ENCODE data around the gene THSD7A. TPM values are rescaled to one million over a fixed set of nuclear protein-coding genes. Genes with fewer than 3 reads are reported as not detected.

Gene THSD7A
- total RNA-seq, 4 donors from 2014 or later = 0.30 to 2.6 (median 1.4) TPM

DNA sequence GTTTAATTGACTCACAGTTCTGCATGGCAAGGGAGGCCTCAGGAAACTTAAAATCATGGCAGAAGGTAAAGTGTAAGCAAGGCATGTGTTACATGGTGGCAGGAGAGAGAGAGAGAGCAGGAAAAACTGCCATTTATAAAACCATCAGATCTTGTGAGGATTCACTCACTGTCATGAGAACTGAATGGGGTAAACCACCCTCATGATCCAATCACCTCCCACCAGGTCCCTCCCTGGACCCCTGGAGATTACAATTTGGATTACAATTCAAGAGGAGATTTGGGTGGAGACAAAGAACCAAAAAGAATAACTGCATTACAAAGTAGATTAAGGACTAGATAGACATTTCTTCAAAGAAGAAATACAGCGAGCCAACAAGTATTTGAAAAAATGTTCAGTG is 324.1 kb downstream of the THSD7A start:
- 68 to 70% methylated on average over 1 of the region's 1 CpG for WGBS, 2 donors
- no peak overlapping the region for H3K4me3 ChIP-seq (ENCODE audit: low read depth, poor library complexity, severe bottlenecking)
- intact Hi-C loops (cut with DNase I; ENCODE audit: low total_unique reads) = no loop called here
- TF ChIP-seq POLR2A (IDR thresholded peaks at IDR 0.05) = no peak
- TF ChIP-seq, protein P1, sequence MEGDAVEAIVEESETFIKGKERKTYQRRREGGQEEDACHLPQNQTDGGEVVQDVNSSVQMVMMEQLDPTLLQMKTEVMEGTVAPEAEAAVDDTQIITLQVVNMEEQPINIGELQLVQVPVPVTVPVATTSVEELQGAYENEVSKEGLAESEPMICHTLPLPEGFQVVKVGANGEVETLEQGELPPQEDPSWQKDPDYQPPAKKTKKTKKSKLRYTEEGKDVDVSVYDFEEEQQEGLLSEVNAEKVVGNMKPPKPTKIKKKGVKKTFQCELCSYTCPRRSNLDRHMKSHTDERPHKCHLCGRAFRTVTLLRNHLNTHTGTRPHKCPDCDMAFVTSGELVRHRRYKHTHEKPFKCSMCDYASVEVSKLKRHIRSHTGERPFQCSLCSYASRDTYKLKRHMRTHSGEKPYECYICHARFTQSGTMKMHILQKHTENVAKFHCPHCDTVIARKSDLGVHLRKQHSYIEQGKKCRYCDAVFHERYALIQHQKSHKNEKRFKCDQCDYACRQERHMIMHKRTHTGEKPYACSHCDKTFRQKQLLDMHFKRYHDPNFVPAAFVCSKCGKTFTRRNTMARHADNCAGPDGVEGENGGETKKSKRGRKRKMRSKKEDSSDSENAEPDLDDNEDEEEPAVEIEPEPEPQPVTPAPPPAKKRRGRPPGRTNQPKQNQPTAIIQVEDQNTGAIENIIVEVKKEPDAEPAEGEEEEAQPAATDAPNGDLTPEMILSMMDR (IDR thresholded peaks at IDR 0.05) = no peak
- DNase-seq (ENCODE audit: low spot score in 2 of 2) = no peak

DNA sequence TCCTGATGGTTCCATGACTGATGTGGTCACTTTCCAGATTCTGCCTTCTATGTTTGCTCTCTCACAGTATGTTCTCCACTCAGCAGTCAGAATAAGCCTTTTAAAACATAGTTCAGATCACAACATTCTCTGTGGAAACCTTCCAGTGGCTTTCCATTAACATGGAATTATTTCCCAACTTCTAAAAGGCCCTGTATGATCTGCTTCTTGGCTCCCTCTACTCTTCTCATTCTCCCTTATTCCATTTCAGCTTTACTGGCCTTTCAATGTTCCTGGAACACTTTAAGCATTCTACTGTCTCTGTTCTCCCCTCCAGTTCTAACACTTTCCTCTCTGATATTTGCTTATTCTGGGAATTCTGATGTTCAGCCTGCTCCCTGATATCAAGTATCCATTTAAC is 325.6 kb downstream of the THSD7A start:
- H3K4me3 ChIP-seq (ENCODE audit: low read depth, poor library complexity, severe bottlenecking) = no peak overlapping the region
- no peak for DNase-seq (ENCODE audit: low spot score in 2 of 2)
- TF ChIP-seq, protein P1 (IDR thresholded peaks at IDR 0.05) = no peak
- no peak for TF ChIP-seq POLR2A (IDR thresholded peaks at IDR 0.05)
- intact Hi-C loops (cut with DNase I; ENCODE audit: low total_unique reads) = no loop called here

DNA sequence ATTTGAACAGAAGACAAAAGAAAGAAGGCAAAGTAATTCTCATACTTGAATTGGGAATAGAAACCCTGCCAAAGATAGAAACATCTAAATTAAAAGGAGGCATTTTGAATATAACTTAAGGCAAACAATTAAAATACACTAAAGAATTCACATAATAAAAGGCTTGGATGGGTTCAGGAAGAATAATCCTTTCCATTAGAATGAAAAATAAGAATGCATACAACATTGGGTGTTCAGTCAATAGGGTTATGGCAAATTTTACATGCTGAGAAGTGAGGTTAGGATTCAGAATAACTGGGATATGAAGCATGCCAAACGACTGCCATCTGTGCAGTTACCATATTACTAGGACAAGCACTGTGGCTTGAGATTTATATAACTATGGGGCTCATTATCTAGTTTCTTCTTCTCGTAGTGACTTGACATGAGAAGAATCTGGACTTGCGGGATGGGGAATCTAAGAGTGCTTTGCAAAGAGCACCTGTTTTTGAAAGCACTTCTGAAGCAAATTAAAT is 326.5 kb downstream of the THSD7A start:
- WGBS, 2 donors = 71 to 74% methylated on average over 3 of the region's 3 CpGs
- H3K4me3 ChIP-seq (ENCODE audit: low read depth, poor library complexity, severe bottlenecking) = no peak overlapping the region
- intact Hi-C loops (cut with DNase I; ENCODE audit: low total_unique reads) = no loop called here
- TF ChIP-seq, protein P1 (IDR thresholded peaks at IDR 0.05) = no peak
- no peak for TF ChIP-seq POLR2A (IDR thresholded peaks at IDR 0.05)
- no peak for DNase-seq (ENCODE audit: low spot score in 2 of 2)

GRCh38 chr7:11492307-11492706 is 339.7 kb downstream of the THSD7A start:
- intact Hi-C loops (cut with DNase I; ENCODE audit: low total_unique reads) = no loop called here
- TF ChIP-seq POLR2A (IDR thresholded peaks at IDR 0.05) = no peak
- TF ChIP-seq, protein P1 (IDR thresholded peaks at IDR 0.05) = no peak
- 43 to 47% methylated on average over 1 of the region's 1 CpG for WGBS, 2 donors
- no peak for DNase-seq (ENCODE audit: low spot score in 2 of 2)
- H3K4me3 ChIP-seq (ENCODE audit: low read depth, poor library complexity, severe bottlenecking) = no peak overlapping the region

DNA sequence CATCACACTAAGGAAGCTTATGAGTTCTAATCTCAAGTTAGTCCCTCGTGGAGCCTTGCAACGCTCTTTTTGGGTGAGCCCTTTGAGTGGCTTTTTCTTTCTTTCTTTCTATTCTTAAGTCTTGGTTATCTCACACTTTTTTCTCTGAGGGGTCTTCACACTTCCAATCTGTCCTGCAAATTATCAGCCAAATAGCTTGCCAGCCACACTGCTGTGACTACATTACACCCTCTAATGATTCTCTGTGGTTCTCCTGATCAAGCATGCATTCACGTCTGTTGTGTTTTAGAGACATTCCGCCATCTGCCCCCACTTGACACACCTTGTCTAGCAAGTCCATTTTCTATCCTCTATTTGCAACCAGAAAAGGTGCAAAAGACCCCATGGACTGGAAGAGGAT is 340.2 kb downstream of the THSD7A start:
- H3K4me3 ChIP-seq (ENCODE audit: low read depth, poor library complexity, severe bottlenecking) = no peak overlapping the region
- TF ChIP-seq, protein P1 (IDR thresholded peaks at IDR 0.05) = no peak
- TF ChIP-seq POLR2A (IDR thresholded peaks at IDR 0.05) = no peak
- intact Hi-C loops (cut with DNase I; ENCODE audit: low total_unique reads) = no loop called here
- no peak for DNase-seq (ENCODE audit: low spot score in 2 of 2)
- 89 to 91% methylated on average over 4 of the region's 4 CpGs for WGBS, 2 donors

DNA sequence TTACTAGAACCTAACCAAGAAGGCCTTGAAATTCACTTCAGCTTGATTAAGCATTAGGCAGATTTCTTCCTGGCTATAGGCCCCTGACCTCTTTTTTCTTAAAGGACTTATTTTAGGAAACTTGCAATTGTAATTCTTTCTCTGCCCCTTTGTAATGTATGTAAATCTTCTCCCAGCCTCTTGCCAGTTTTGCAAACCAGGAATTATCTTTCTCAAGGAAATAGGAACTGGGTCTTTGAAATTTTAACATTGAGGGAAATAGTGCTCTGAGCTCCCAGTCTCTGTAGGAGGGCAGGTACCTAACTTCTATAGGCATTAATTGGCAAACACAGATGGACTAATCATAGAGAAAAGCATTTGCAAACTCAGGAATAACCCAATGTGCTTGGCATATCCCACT is 342.7 kb downstream of the THSD7A start:
- TF ChIP-seq, protein P1 (IDR thresholded peaks at IDR 0.05) = no peak
- TF ChIP-seq POLR2A (IDR thresholded peaks at IDR 0.05) = no peak
- no peak overlapping the region for H3K4me3 ChIP-seq (ENCODE audit: low read depth, poor library complexity, severe bottlenecking)
- DNase-seq (ENCODE audit: low spot score in 2 of 2) = no peak
- intact Hi-C loops (cut with DNase I; ENCODE audit: low total_unique reads) = no loop called here

Data from lower leg skin (tissue), 4 donors.